ENCODE results near the gene MKNK2. TPM values are rescaled to one million over a fixed set of nuclear protein-coding genes. Genes with fewer than 3 reads are reported as not detected.

The MKNK2 gene
- total and polyA plus RNA-seq, 2 donors (not counting 3 experiments of a cell fraction or from before 2014, with no cell fraction given) = 65.1 to 86.1 TPM

GRCh38 chr19:2077398-2077797, 26.4 kb upstream of the MKNK2 start:
- no peaks in the 10 kb centered on the region for H4K20me1 ChIP-seq (replicated peaks; ENCODE audit: control insufficient read depth, extremely low read depth, insufficient read depth, low read length)
- H3K9me3 ChIP-seq (replicated peaks; ENCODE audit: control insufficient read depth, insufficient read depth, low read length) = no peaks in the 10 kb centered on the region
- BruUV-seq (replicated peaks) = no TSS peak
- H3K4me1 ChIP-seq (ENCODE audit: control insufficient read depth, extremely low read depth, insufficient read depth, low read length) = no peaks in the 10 kb centered on the region
- peaks cover 4 to 36% of the 10 kb centered on the region in 2 experiments for H3K36me3 ChIP-seq (ENCODE audit: control insufficient read depth in 2 of 2, extremely low read depth in 1 of 2, insufficient read depth in 2 of 2, low read length in 2 of 2)
- CTCF ChIA-PET = no interaction called here
- H3K4me2 ChIP-seq (ENCODE audit: insufficient read depth, low read length) = no peak overlapping the region
- POLR2A ChIA-PET = no interaction called here
- no peak overlapping the region for H3K9ac ChIP-seq (replicated peaks; ENCODE audit: extremely low read depth, insufficient read depth, low read length)
- no peak overlapping the region for H3K4me3 ChIP-seq (replicated peaks in 1 of 3; ENCODE audit: insufficient read depth in 1 of 3, low read depth in 1 of 3, low read length in 3 of 3)
- dilution Hi-C loops (cut with MboI; ENCODE audit: extremely low pct_ligation_motif_present, low sequenced_read_pairs) = no loop called here
- DNase-seq (ENCODE audit: low read depth, low spot score) (no peak), FAIRE-seq (no peak)
- no peak overlapping the region for H2AFZ ChIP-seq (ENCODE audit: low read depth, low read length)
- intact Hi-C loops (cut with micrococcal nuclease) = no loop called here
- TF ChIP-seq POLR2A (IDR thresholded peaks at IDR 0.05; ENCODE audit: low read depth, low read length) = no peak
- no peaks in the 10 kb centered on the region for H3K27me3 ChIP-seq (ENCODE audit: control insufficient read depth in 2 of 2, insufficient read depth in 2 of 2, low read length in 2 of 2)
- H3K27ac ChIP-seq (ENCODE audit: insufficient read depth, low read depth, low read length) = no peak overlapping the region
- H3K79me2 ChIP-seq (ENCODE audit: control insufficient read depth, insufficient read depth, low read length) = peaks cover 6% of the 10 kb centered on the region
- no peaks in the 10 kb centered on the region for H3K9me1 ChIP-seq (replicated peaks; ENCODE audit: control insufficient read depth, extremely low read depth, insufficient read depth, low read length)

- CTCF ChIA-PET = no interaction called here
- intact Hi-C loops (cut with micrococcal nuclease) = no loop called here
- POLR2A ChIA-PET = no interaction called here
Measured at GRCh38 chr19:2076526-2076944, 25.5 kb upstream of the MKNK2 start.

More at GRCh38 chr19:2076526-2076944, 25.5 kb upstream of the MKNK2 start:
- TF ChIP-seq MYC (IDR thresholded peaks at IDR 0.05; ENCODE audit: low read depth, low read length) = no peak
- H4K20me1 ChIP-seq (replicated peaks; ENCODE audit: control insufficient read depth, extremely low read depth, insufficient read depth, low read length) = no peaks in the 10 kb centered on the region
- no peak overlapping the region for H3K9ac ChIP-seq (replicated peaks; ENCODE audit: extremely low read depth, insufficient read depth, low read length)
- no peak for FAIRE-seq
- H3K27ac ChIP-seq (ENCODE audit: insufficient read depth, low read depth, low read length) = no peak overlapping the region
- peaks cover 3% of the 10 kb centered on the region for H3K79me2 ChIP-seq (ENCODE audit: control insufficient read depth, insufficient read depth, low read length)
- no peak overlapping the region for H2AFZ ChIP-seq (ENCODE audit: low read depth, low read length)
- peaks cover 4 to 37% of the 10 kb centered on the region in 2 experiments for H3K36me3 ChIP-seq (ENCODE audit: control insufficient read depth in 2 of 2, extremely low read depth in 1 of 2, insufficient read depth in 2 of 2, low read length in 2 of 2)
- no peaks in the 10 kb centered on the region for H3K9me1 ChIP-seq (replicated peaks; ENCODE audit: control insufficient read depth, extremely low read depth, insufficient read depth, low read length)
- H3K4me2 ChIP-seq (ENCODE audit: insufficient read depth, low read length) = no peak overlapping the region
- DNase-seq (ENCODE audit: low read depth, low spot score) = no peak
- no peaks in the 10 kb centered on the region for H3K27me3 ChIP-seq (ENCODE audit: control insufficient read depth in 2 of 2, insufficient read depth in 2 of 2, low read length in 2 of 2)
- H3K4me3 ChIP-seq (replicated peaks in 1 of 3; ENCODE audit: insufficient read depth in 1 of 3, low read depth in 1 of 3, low read length in 3 of 3) = no peak overlapping the region
- H3K9me3 ChIP-seq (replicated peaks; ENCODE audit: control insufficient read depth, insufficient read depth, low read length) = no peaks in the 10 kb centered on the region
- BruUV-seq (replicated peaks) = no TSS peak
- H3K4me1 ChIP-seq (ENCODE audit: control insufficient read depth, extremely low read depth, insufficient read depth, low read length) = no peaks in the 10 kb centered on the region
- dilution Hi-C loops (cut with MboI; ENCODE audit: extremely low pct_ligation_motif_present, low sequenced_read_pairs) = no loop called here

All from endothelial cell of umbilical vein (primary cell).